Tibial nerve (tissue), 4 donors: Measurements from ENCODE around the gene HTRA1. TPM values are rescaled to one million over a fixed set of nuclear protein-coding genes. Genes with fewer than 3 reads are reported as not detected.
A peak's percentile ranks its signal among the peaks of the same experiment; 100 is the strongest.

Source experiments
- DNase-seq, 2 donors: peaks; one replicate each; pipeline ENCODE4 v3.0.0-alpha.2; 2019; ENCODE audit warnings: low spot score in 2 of 2
- H3K27ac ChIP-seq, 4 donors: fragments of 200-600 bp; sonication (generic) in 3 of 4; one replicate each; pipeline ENCODE4 v1.5.1; 2017 to 2019; ENCODE audit warnings: mild to moderate bottlenecking in 1 of 4
- H3K27me3 ChIP-seq, 2 donors: fragments of 200-600 bp; sonication (generic) in 1 of 2; one replicate each; pipeline versions ENCODE4 v1.5.1 to v1.6.0; 2017 to 2019
- H3K36me3 ChIP-seq, 3 donors: fragments of 200-600 bp; sonication (generic); one replicate each; pipeline ENCODE4 v1.5.1; 2018 to 2019
- H3K4me1 ChIP-seq, 4 donors: fragments of 200-600 bp; sonication (generic) in 3 of 4; one replicate each; pipeline ENCODE4 v1.5.1; 2017 to 2019
- H3K4me3 ChIP-seq, 4 donors: fragments of 200-600 bp; sonication (generic) in 3 of 4; one replicate each; pipeline ENCODE4 v1.5.1; 2017 to 2019; ENCODE audit warnings: mild to moderate bottlenecking in 1 of 4, moderate library complexity in 1 of 4
- H3K9me3 ChIP-seq, 4 donors: fragments of 200-600 bp; sonication (generic) in 3 of 4; one replicate each; pipeline ENCODE4 v1.5.1; 2017 to 2019
- CTCF ChIP-seq, 5 experiments: fragments of 200-600 bp in 3 of 5; fragments of 450-650 bp in 2 of 5; sonication (generic) in 3 of 5; IDR thresholded peaks; one replicate each; pipeline ENCODE4 v1.5.1; 2016 to 2019; ENCODE audit warnings: antibody characterized with exemption in 5 of 5, mild to moderate bottlenecking in 3 of 5, moderate library complexity in 2 of 5
- EP300 ChIP-seq, 2 donors: sonication (generic); formaldehyde crosslinking; IDR thresholded peaks; one replicate each; pipeline ENCODE4 v1.6.1; 2017; ENCODE audit warnings: antibody characterized with exemption in 2 of 2, mild to moderate bottlenecking in 1 of 2
- POLR2A ChIP-seq, 2 donors: fragments of 450-650 bp; IDR thresholded peaks; one replicate each; pipeline ENCODE4 v1.6.1; 2017; ENCODE audit warnings: antibody characterized with exemption in 2 of 2, mild to moderate bottlenecking in 2 of 2, moderate library complexity in 2 of 2
- WGBS, 2 donors: methylation state at CpG; one replicate each; pipeline ENCODE4 v1.1.5; 2018; 5-methylcytosine and 5-hydroxymethylcytosine counted together
- total RNA-seq, 4 donors: library from RNA; depleted of rRNA; stranded (reverse); fragments of >200 nt; gene quantifications; one replicate each; pipeline ENCODE4 v1.1.0, GENCODE V29; 2016

Gene HTRA1
- total RNA-seq, 4 donors from 2014 or later, result 128 to 183 (median 173) TPM

DNA sequence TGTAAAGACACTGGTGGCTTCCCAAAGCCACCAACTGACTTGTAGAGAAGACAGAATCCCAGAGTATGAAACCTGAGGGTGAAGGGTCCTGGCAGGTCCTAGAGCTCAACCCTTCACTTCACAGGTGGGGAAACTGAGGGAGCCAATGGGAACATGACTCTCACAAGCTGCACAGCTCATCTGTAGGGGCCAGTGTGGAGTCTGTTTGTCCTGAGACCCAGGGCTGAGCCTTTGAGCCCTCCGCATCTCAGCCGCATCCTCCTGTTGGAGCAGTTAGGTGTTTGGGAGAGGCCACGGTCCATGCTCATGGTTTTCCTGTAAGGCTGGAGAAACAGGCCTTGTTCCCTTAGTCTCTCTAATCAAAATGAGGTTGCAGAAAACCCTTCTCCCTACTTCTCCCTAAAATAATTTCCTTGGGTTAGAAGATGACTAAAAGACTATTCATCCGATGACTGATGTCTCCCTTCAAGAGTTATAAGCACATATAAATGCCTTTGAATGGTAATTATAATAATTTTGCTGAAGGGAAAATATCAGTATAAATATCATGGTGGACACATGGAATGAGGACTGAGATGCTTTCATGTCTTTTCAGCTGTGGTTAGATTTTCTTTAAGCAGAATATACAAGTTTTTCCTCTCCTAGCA, 10.3 kb downstream of the HTRA1 start:
- DNase-seq, result no peak
- peaks cover 0 to 48% (median 31%) of the 10 kb centered on the region in 4 donors for H3K4me1 ChIP-seq
- TF ChIP-seq EP300 (IDR thresholded peaks at IDR 0.05) (no peak), POLR2A (IDR thresholded peaks at IDR 0.05) (no peak), CTCF (IDR thresholded peaks at IDR 0.05) (no peak)

DNA sequence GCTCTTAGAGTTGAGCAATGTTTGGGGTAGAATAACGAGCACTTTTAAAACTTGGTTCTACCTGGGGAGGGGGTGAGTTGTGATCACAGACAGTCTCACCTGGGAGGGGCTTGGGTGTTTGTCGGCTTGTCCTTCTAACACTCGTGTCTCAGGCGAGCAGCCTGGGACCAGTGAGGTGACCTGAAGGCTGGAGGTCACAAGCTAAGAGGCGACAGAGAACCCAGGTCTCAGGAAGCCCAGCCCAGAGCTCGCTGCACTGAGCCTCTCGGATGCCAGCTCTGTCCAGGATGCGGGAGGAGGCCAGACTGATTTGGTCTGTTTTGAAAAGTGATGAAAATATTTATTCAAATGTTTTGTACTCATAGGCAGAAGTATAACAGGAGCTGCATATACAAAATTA, 11.8 kb downstream of the HTRA1 start:
- no peak for DNase-seq
- TF ChIP-seq POLR2A (IDR thresholded peaks at IDR 0.05), result no peak
- TF ChIP-seq CTCF (IDR thresholded peaks at IDR 0.05), result no peak
- no peak for TF ChIP-seq EP300 (IDR thresholded peaks at IDR 0.05)
- Histone ChIP-seq H3K4me3 (no peak overlapping the region), H3K27ac (no peak overlapping the region), H3K36me3 (no peaks in the 10 kb centered on the region), H3K4me1 (peaks cover 0 to 46% (median 34%) of the 10 kb centered on the region in 4 donors), H3K9me3 (no peaks in the 10 kb centered on the region), H3K27me3 (no peaks in the 10 kb centered on the region)
- 92% methylated on average over 8 of the region's 8 CpGs for WGBS, 2 donors

More for the DNA sequence above, 10.3 kb downstream of the HTRA1 start:
- WGBS, 2 donors, result 97 to 99% methylated on average over 4 of the region's 4 CpGs
- no peaks in the 10 kb centered on the region for H3K27me3 ChIP-seq
- no peaks in the 10 kb centered on the region for H3K36me3 ChIP-seq
- no peak overlapping the region for H3K4me3 ChIP-seq
- no peaks in the 10 kb centered on the region for H3K9me3 ChIP-seq
- no peak overlapping the region for H3K27ac ChIP-seq

- WGBS, 2 donors, result 57 to 60% methylated on average over 15 of the region's 15 CpGs
- Histone ChIP-seq H3K4me3 (no peak overlapping the region), H3K27me3 (no peaks in the 10 kb centered on the region), H3K9me3 (no peaks in the 10 kb centered on the region), H3K4me1 (peaks cover 0 to 43% (median 29%) of the 10 kb centered on the region in 4 donors), H3K27ac (peak overlapping the region in 2 of 4 donors; percentile 42 to 67), H3K36me3 (no peaks in the 10 kb centered on the region)
- TF ChIP-seq POLR2A (IDR thresholded peaks at IDR 0.05) (no peak), CTCF (IDR thresholded peaks at IDR 0.05) (no peak), EP300 (IDR thresholded peaks at IDR 0.05) (no peak)
- no peak for DNase-seq
Observed at GRCh38 chr10:122474131-122474818, 12.9 kb downstream of the HTRA1 start.

- H3K9me3 ChIP-seq, result no peaks in the 10 kb centered on the region
- H3K27me3 ChIP-seq, result no peaks in the 10 kb centered on the region
- H3K27ac ChIP-seq, result peak overlapping the region in 2 of 4 donors; percentile 42 to 67
- DNase-seq, result no peak
- no peak overlapping the region for H3K4me3 ChIP-seq
- WGBS, 2 donors, result 34 to 41% methylated on average over 12 of the region's 12 CpGs
- no peaks in the 10 kb centered on the region for H3K36me3 ChIP-seq
- H3K4me1 ChIP-seq, result peaks cover 0 to 38% (median 27%) of the 10 kb centered on the region in 4 donors
- TF ChIP-seq CTCF (IDR thresholded peaks at IDR 0.05) (no peak), EP300 (IDR thresholded peaks at IDR 0.05) (no peak), POLR2A (IDR thresholded peaks at IDR 0.05) (no peak)
Observed at GRCh38 chr10:122475100-122475499, 13.7 kb downstream of the HTRA1 start.
